ENCODE results near the gene GPR3. TPM values are rescaled to one million over a fixed set of nuclear protein-coding genes. Genes with fewer than 3 reads are reported as not detected.

GPR3 gene
- total and polyA plus RNA-seq, 2 of the 13 experiments (the other 11 are each of a cell fraction or from before 2014, with no cell fraction given) = 1.00 to 2.6 TPM

- no TSS peak for BruUV-seq (replicated peaks)
- in situ Hi-C loops (cut with HindIII; ENCODE audit: extremely low pct_ligation_motif_present, low pct_unique_long_range_greater_than_20kb) = loop anchor here (5.0 kb wide), 1 partner anchor 37 kb away; the partner anchor contains the start of gene GPR3
- intact Hi-C loops (cut with micrococcal nuclease; ENCODE audit: unreplicated experiment) = no loop called here
- WGBS (ENCODE audit: low lambda C conversion rate) = 87% methylated on average over 5 of the region's 5 CpGs
- H3K4me2 ChIP-seq (ENCODE audit: low read depth, low read length) = no peak overlapping the region
- H3K36me3 ChIP-seq (replicated peaks in 1 of 2; ENCODE audit: control insufficient read depth in 1 of 2, insufficient read depth in 2 of 2, low read length in 2 of 2) = 0 out of 5 replicates have a peak, but pooled peaks cover 0 to 2% of the 10 kb centered on the region in 2 experiments
- no peak overlapping the region for H2AFZ ChIP-seq (ENCODE audit: low read length)
- ChIA-PET CTCF (ENCODE audit: low intra/inter-chr PET ratio, low total read pairs) (no interaction called here), POLR2A (interaction anchor here (1.0 kb wide), 1 partner anchor 12 kb away, joined by 3 read pairs; no protein-coding TSS in a partner anchor)
- no peaks in the 10 kb centered on the region for H4K20me1 ChIP-seq (ENCODE audit: insufficient read depth, low read length)
- no peak overlapping the region for H3K27ac ChIP-seq (ENCODE audit: extremely low read length, insufficient read depth, low read length)
- TF ChIP-seq HBP1 (CRISPR knock-in tag; IDR thresholded peaks at IDR 0.05; ENCODE audit: low read depth) (no peak), TFAP4 (IDR thresholded peaks at IDR 0.05; ENCODE audit: borderline replicate concordance, low read depth) (no peak), ZZZ3 (CRISPR knock-in tag; IDR thresholded peaks at IDR 0.05; ENCODE audit: borderline replicate concordance) (no peak), ZNF629 (CRISPR knock-in tag; conservative IDR thresholded peaks at IDR 0.05) (peak; percentile 80)
- H3K4me1 ChIP-seq (ENCODE audit: insufficient read depth, low read length) = peaks cover 24% of the 10 kb centered on the region
- no peaks in the 10 kb centered on the region for H3K27me3 ChIP-seq (ENCODE audit: control insufficient read depth in 1 of 2, insufficient read depth in 2 of 2, low read length in 2 of 2)
- no peak overlapping the region for H3K4me3 ChIP-seq (replicated peaks in 1 of 3; ENCODE audit: insufficient read depth in 1 of 3, low read depth in 2 of 3, low read length in 3 of 3)
- H3K79me2 ChIP-seq (ENCODE audit: insufficient read depth, low read length) = no peaks in the 10 kb centered on the region
- no peaks in the 10 kb centered on the region for H3K9me3 ChIP-seq (ENCODE audit: low read length)
- ATAC-seq = no peak
- DNase-seq (ENCODE audit: low spot score) = no peak
- H3K9ac ChIP-seq (ENCODE audit: insufficient read depth, low read depth, low read length) = no peak overlapping the region
- FAIRE-seq = no peak
Observed at GRCh38 chr1:27355683-27356082, 36.7 kb upstream of the GPR3 start.

- intact Hi-C loops (cut with micrococcal nuclease; ENCODE audit: unreplicated experiment) = no loop called here
- H3K27me3 ChIP-seq (ENCODE audit: control insufficient read depth in 1 of 2, insufficient read depth in 2 of 2, low read length in 2 of 2) = no peaks in the 10 kb centered on the region
- no peaks in the 10 kb centered on the region for H4K20me1 ChIP-seq (ENCODE audit: insufficient read depth, low read length)
- no peaks in the 10 kb centered on the region for H3K9me3 ChIP-seq (ENCODE audit: low read length)
- 100% methylated on average over 9 of the region's 13 CpGs for WGBS (ENCODE audit: low lambda C conversion rate)
- H3K36me3 ChIP-seq (replicated peaks in 1 of 2; ENCODE audit: control insufficient read depth in 1 of 2, insufficient read depth in 2 of 2, low read length in 2 of 2) = 0 out of 5 replicates have a peak, but pooled peaks cover 0 to 2% of the 10 kb centered on the region in 2 experiments
- H3K4me2 ChIP-seq (ENCODE audit: low read depth, low read length) = no peak overlapping the region
- BruUV-seq (replicated peaks) = no TSS peak
- no peak overlapping the region for H3K27ac ChIP-seq (ENCODE audit: extremely low read length, insufficient read depth, low read length)
- no peak overlapping the region for H3K9ac ChIP-seq (ENCODE audit: insufficient read depth, low read depth, low read length)
- ATAC-seq = no peak
- in situ Hi-C loops (cut with HindIII; ENCODE audit: extremely low pct_ligation_motif_present, low pct_unique_long_range_greater_than_20kb) = loop anchor here (5.0 kb wide), 1 partner anchor 36 kb away; the partner anchor contains the start of gene GPR3
- CTCF ChIA-PET (ENCODE audit: low intra/inter-chr PET ratio, low total read pairs) = no interaction called here
- no peaks in the 10 kb centered on the region for H3K79me2 ChIP-seq (ENCODE audit: insufficient read depth, low read length)
- TF ChIP-seq DMAP1 (CRISPR knock-in tag; IDR thresholded peaks at IDR 0.05) (no peak), AKAP8 (CRISPR knock-in tag; IDR thresholded peaks at IDR 0.05) (no peak), ZBTB49 (CRISPR knock-in tag; IDR thresholded peaks at IDR 0.05; ENCODE audit: borderline replicate concordance) (no peak), ZNF44 (CRISPR knock-in tag; IDR thresholded peaks at IDR 0.05) (no peak), XRCC5 (optimal IDR thresholded peaks at IDR 0.05; ENCODE audit: low read length) (no peak), ZNF772 (CRISPR knock-in tag; IDR thresholded peaks at IDR 0.05) (no peak)
- no peak for DNase-seq (ENCODE audit: low spot score)
- H2AFZ ChIP-seq (ENCODE audit: low read length) = no peak overlapping the region
- no peak overlapping the region for H3K4me3 ChIP-seq (replicated peaks in 1 of 3; ENCODE audit: insufficient read depth in 1 of 3, low read depth in 2 of 3, low read length in 3 of 3)
- POLR2A ChIA-PET = no interaction called here
- FAIRE-seq = no peak
- H3K4me1 ChIP-seq (ENCODE audit: insufficient read depth, low read length) = peaks cover 18% of the 10 kb centered on the region
Observed at GRCh38 chr1:27356277-27356618, 36.2 kb upstream of the GPR3 start.
